NCI-H1930 (cell line): ENCODE results near the gene SNX21.

ENCODE experiments used
- DNase-seq, 2 experiments: peaks; one replicate each; lab custom pipeline; 2025; lab: John Stamatoyannopoulos, UW

SNX21 gene

GRCh38 chr20:45880988-45881788 is 47.6 kb downstream of the SNX21 start, which contains the start of gene ZSWIM1:
Gene ZSWIM1, plus strand, starts transcription at chr20:45881227. Its CDS starts 1,366 bp downstream, at chr20:45882593.
- DNase-seq: peak; percentile 99

GRCh38 chr20:45882469-45883099 is 49.0 kb downstream of the SNX21 start:
- DNase-seq: no peak

- no peak for DNase-seq
These were observed 49.5 kb downstream of the SNX21 start for GRCh38 chr20:45883100-45883469.

GRCh38 chr20:45886590-45887345 is 53.2 kb downstream of the SNX21 start:
- no peak for DNase-seq

DNA sequence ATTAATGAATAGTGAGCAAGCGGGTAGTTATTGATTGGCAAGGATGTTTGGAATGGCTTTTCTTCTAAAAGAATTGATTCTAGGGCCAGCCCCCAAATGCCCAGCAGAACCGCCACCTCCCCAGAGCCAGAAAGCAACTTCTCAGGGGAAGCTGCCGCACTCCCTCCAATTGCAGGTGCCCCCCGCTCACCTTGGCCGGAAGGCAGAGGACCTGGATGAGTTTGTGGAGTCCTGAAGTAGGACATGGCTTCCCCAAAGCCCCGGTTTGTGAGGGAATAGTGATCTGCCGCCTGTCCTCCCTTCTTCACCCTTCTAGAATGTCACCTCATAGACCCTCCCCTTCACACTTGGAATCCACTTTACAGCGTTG is 53.7 kb downstream of the SNX21 start, which contains the start of gene SPATA25:
SPATA25 (minus strand) TSS at position 277 of the 370 bp plus-strand sequence; CDS start at position 245, 32 bp downstream.
- no peak for DNase-seq

GRCh38 chr20:45888681-45889080 is 55.1 kb downstream of the SNX21 start:
- DNase-seq: no peak

DNA sequence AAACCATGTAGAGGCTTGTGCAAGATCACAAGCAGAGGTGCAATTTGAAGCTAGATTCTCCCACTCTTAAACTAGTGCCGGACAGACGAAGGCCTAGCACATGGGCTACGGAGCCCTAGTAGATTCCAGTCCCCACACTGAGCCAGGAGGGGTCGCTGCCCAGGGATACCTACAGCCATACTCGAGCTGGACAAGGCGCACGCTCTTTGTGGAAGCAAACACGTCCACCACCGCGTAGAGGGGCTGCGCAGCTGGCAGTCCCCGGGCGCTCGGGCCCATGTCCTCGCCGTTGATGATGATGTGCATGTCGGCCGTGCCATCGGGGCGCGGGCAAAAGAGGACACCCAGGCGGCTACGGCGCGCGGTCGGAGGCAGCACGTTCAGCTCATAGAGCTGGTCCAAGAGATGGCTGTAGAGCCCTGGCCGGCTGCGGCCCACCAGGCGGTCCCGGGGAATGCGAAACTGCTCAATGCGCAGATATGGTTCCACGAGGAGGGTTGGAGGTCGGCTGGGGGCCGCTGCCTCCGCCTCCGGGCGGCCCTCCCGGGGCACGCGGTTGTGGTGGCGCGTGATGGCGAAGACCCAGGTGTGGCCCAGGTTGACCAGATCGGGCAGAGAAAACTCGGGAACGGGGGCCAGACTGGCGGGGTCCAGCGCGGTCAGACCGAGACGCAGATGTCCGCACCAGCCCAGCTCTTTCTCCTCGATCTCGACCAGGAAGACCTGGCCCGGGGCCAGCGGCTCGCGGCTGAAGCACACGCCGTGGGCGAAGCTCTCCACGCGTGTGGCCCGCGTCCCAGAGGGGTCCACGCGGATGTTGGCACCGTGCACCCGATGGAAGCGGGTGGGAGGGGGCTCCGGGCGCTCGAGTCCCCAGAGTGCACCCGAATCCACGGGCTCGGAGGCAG is 56.7 kb downstream of the SNX21 start:
- peak; percentile 79 to 83 for DNase-seq

GRCh38 chr20:45890985-45891983 is 57.7 kb downstream of the SNX21 start, which contains the start of the genes CTSA and NEURL2:
Gene CTSA, plus strand, starts transcription at chr20:45891335. Its CDS starts 234 bp downstream, at chr20:45891569.
Gene NEURL2, minus strand, starts transcription at chr20:45891208. Its CDS starts 217 bp downstream, at chr20:45890991.
- peak; percentile 89 to 94 for DNase-seq

- no peak for DNase-seq
These were observed 58.6 kb downstream of the SNX21 start for GRCh38 chr20:45892049-45892825.
